Fibroblast of pulmonary artery (primary cell): ENCODE data around the gene UFL1.
A peak's percentile ranks its signal among the peaks of the same experiment; 100 is the strongest.
"Not testable (repeated sequence)": the region's sequence is repeated elsewhere in the genome, so short reads cannot be mapped to it uniquely, and the experiment has no call there.

Source experiments
- DNase-seq: peaks from one replicate; pipeline ENCODE4 v3.0.0-alpha.2; 2010; ENCODE audit warnings: low read depth
- H3K4me3 ChIP-seq: replicated peaks from 2 replicates; pipeline ENCODE4 v1.5.1; 2011; ENCODE audit warnings: low read depth, mild to moderate bottlenecking, control low read depth, low read length, moderate library complexity
- TF ChIP-seq, protein P1 (sequence below): IDR thresholded peaks from 2 replicates; pipeline ENCODE4 v1.5.1; 2011; ENCODE audit warnings: mild to moderate bottlenecking, control low read depth, low read length, inconsistent platforms; ENCODE audit errors: missing control alignments

UFL1 gene

DNA sequence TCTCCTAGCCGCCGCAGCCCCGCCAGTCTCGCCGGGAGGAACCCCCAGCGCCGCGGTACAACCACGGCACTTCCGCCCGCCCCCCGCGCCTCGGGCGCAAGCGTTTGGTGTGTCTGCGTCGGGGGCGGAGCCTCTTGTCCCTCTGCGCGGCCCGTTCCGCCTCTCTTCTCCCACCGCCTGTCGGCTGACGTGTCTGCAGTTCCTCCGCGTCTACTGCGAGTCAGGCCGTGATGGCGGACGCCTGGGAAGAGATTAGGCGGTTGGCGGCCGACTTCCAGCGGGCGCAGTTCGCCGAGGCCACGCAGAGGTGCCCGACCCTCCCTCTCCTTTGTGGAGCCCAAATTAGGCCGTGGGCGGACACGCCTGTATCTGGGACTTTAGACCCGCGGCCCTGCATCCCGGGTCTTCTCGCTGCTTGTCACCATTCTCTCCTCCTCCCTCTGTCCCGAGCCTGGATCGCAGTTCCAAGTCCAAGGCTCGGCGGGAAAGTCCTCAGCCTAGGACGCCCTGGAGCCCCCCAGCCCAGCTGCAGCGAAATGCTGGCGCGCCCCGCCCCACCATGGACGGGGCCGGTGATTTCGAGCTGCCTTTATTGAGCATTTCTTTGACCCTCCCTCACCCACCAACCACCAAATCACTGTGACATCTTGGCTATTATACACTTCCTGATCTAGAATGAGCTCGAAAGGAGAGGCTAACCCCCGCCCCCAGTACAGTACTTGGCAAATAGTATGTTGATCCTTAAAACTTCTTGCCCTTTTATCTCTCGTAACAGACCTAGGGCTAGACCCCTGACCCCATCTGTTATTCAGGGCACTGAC, at the start of gene UFL1:
Gene UFL1, plus strand, starts transcription at position 163 of the 821 bp plus-strand sequence. Its CDS starts 68 bp downstream, at position 231.
- peak within 1 kb of the TSS; percentile 75 for H3K4me3 ChIP-seq
- TF ChIP-seq, protein P1, sequence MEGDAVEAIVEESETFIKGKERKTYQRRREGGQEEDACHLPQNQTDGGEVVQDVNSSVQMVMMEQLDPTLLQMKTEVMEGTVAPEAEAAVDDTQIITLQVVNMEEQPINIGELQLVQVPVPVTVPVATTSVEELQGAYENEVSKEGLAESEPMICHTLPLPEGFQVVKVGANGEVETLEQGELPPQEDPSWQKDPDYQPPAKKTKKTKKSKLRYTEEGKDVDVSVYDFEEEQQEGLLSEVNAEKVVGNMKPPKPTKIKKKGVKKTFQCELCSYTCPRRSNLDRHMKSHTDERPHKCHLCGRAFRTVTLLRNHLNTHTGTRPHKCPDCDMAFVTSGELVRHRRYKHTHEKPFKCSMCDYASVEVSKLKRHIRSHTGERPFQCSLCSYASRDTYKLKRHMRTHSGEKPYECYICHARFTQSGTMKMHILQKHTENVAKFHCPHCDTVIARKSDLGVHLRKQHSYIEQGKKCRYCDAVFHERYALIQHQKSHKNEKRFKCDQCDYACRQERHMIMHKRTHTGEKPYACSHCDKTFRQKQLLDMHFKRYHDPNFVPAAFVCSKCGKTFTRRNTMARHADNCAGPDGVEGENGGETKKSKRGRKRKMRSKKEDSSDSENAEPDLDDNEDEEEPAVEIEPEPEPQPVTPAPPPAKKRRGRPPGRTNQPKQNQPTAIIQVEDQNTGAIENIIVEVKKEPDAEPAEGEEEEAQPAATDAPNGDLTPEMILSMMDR = no peak
- peak; percentile 92 for DNase-seq

DNA sequence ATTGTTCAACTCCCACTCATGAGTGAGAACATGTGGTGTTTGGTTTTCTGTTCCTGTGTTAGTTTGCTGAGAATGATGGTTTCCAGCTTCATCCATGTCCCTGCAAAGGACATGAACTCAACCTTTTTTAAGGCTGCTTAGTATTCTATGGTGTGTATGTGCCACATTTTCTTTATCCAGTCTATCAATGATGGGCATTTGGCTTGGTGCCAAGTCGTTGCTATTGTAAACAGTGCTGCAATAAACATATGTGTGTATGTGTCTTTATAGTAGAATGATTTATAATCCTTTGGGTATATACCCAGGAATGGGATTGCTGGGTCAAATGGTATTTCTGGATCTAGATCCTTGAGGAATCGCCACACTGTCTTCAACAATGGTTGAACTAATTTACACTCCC, 49.3 kb upstream of the UFL1 start:
- not testable (repeated sequence) for H3K4me3 ChIP-seq, DNase-seq

DNA sequence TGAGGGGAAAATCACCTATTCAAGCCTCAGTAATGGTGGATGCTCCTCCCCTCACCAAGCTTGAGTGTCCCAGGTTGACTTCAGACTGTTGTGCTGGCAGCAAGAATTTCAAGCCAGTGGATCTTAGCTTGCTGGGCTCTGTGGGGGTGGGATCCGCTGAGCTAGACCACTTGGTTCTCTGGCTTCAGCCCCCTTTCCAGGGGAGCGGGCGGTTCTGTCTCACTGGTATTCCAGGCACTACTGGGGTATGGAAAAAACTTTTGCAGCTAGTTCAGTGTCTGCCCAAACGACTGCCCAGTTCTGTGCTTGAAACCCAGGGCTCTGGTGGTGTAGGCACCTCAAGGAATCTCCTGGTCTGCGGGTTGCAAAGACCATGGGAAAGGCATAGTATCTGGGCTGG, 42.9 kb upstream of the UFL1 start:
- DNase-seq = no peak
- no peak overlapping the region for H3K4me3 ChIP-seq
- TF ChIP-seq, protein P1 = no peak

DNA sequence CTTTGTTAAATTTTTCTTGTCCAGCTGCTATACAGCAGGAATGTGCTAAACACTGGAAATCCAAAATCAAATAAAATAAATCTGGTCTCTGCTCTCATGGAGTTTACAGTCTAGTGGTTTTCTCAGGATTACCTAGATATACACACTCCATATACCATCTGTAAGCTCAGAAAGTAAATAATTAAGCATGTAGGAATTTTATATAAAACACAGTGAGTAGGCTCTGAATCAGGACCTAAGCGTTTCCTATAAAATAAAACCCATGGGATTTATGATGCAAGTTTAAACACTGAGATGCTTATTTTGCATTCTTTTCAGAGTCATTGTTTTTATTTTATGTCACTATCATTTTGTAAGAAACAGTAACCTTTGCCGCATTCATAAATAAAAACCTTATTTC, 29.7 kb upstream of the UFL1 start:
- H3K4me3 ChIP-seq = no peak overlapping the region
- TF ChIP-seq, protein P1 = no peak
- no peak for DNase-seq

DNA sequence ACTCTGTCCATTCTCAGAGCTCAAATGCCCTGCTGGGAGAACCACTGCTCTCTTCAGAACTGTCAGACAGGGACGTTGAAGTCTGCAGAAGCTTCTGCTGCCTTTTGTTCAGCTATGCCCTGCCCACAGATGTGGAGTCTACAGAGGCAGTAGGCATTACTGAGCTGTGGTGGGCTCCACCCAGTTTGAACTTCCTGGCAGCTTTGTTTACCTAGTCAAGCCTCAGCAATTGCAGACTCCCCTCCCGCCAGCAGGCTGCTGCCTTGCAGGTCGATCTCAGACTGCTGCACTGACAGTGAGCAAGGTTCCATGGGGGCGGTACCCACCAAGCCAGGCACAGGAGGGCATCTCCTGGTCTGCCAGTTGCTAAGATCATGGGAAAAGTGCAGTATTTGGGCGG, 21.8 kb upstream of the UFL1 start:
- TF ChIP-seq, protein P1 = no peak
- DNase-seq = no peak
- H3K4me3 ChIP-seq = no peak overlapping the region

DNA sequence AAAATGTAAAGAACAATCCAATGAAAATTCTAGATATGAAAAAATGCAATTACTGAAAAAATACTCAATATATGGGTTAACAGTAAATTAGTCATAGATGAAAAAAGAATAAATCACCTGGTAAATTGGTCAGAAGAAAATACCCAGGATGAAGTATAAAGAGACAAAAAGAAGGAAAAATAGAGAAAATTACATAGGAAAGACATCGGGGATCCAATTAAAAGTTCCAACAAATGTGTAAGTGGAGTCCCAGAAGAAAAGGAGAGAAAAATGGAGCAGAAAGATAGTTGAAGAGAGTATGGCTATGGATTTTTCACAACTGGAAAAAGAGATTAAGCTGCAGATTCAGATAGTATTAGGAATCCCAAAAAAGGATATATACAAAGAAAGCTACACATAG, 18.7 kb upstream of the UFL1 start:
- DNase-seq = no peak

DNA sequence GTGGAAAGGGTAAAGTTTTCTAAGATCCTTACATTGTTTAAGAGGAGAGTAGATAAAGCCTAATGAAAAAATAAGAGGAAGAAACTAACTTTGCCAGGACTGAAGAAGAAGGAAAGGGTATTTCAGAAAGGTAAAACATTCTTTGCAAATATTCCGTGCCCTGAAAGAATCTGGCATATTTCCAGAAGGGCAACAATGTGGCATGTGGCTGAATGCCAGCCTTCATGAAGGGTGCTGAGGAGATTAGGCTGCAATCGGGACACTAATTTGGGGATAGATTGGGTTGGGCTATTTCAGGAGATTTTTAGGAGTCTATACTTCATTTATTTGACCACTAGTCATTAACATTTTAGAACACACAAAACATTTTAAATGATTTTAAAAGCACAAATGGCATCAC, 16.2 kb upstream of the UFL1 start:
- TF ChIP-seq, protein P1 = no peak
- DNase-seq = no peak
- H3K4me3 ChIP-seq = no peak overlapping the region

More for the DNA sequence above, 18.7 kb upstream of the UFL1 start:
- H3K4me3 ChIP-seq = no peak overlapping the region
- TF ChIP-seq, protein P1 = no peak
